Esophagus squamous epithelium (tissue), 5 donors: Measurements from ENCODE around the gene STX10. TPM values are rescaled to one million over a fixed set of nuclear protein-coding genes. Genes with fewer than 3 reads are reported as not detected.
A peak's percentile ranks its signal among the peaks of the same experiment; 100 is the strongest.

Experiments used
- DNase-seq: peaks from one replicate; lab custom pipeline; 2025; lab: John Stamatoyannopoulos, UW
- H3K27ac ChIP-seq, 4 donors: fragments of 200-600 bp; sonication (generic); one replicate each; pipeline ENCODE4 v1.5.1; 2016 to 2019; ENCODE audit warnings: mild to moderate bottlenecking in 1 of 4
- H3K27me3 ChIP-seq, 4 donors: fragments of 200-600 bp; sonication (generic); 1 replicate in 3 of 4; 2 replicates in 1 of 4; pipeline versions ENCODE4 v1.5.1 to v1.6.0; 2017 to 2021; ENCODE audit warnings: antibody characterized with exemption in 1 of 4
- H3K36me3 ChIP-seq, 3 donors: fragments of 200-600 bp; sonication (generic); one replicate each; pipeline ENCODE4 v1.5.1; 2016 to 2019
- H3K4me1 ChIP-seq, 3 donors: fragments of 200-600 bp; sonication (generic); one replicate each; pipeline ENCODE4 v1.5.1; 2017 to 2019
- H3K4me3 ChIP-seq, 4 donors: fragments of 200-600 bp; sonication (generic); 1 replicate in 3 of 4; 2 replicates in 1 of 4; pipeline ENCODE4 v1.5.1; 2016 to 2019; ENCODE audit warnings: mild to moderate bottlenecking in 2 of 4, moderate library complexity in 1 of 4
- H3K9me3 ChIP-seq, 3 donors: fragments of 200-600 bp; sonication (generic); one replicate each; pipeline ENCODE4 v1.5.1; 2016 to 2019
- CTCF ChIP-seq, 6 experiments: fragments of 450-650 bp in 4 of 6; fragments of 200-600 bp in 2 of 6; sonication (generic) in 2 of 6; IDR thresholded peaks; one replicate each; pipeline ENCODE4 v1.5.1; 2016 to 2019; ENCODE audit warnings: antibody characterized with exemption in 6 of 6, mild to moderate bottlenecking in 4 of 6, moderate library complexity in 4 of 6
- POLR2A ChIP-seq, 4 donors: fragments of 450-650 bp; IDR thresholded peaks; one replicate each; pipeline ENCODE4 v1.6.1; 2017; ENCODE audit warnings: antibody characterized with exemption in 4 of 4, mild to moderate bottlenecking in 4 of 4, moderate library complexity in 3 of 4
- WGBS, 2 donors: methylation state at CpG; one replicate each; pipeline ENCODE4 v1.1.5; 2018; 5-methylcytosine and 5-hydroxymethylcytosine counted together
- intact Hi-C: fragments of 100-400 bp; cut with DNase I; formaldehyde crosslinking; loops from one replicate; pipeline ENCODE4 v1.15.0; 2022
- total RNA-seq, 4 donors: library from RNA; depleted of rRNA; stranded (reverse); fragments of >200 nt; gene quantifications; one replicate each; pipeline ENCODE4 v1.1.0, GENCODE V29; 2016
- donor health status: DM: yes; HTN: yes; CAD: no.

Gene STX10
- total RNA-seq, 4 donors from 2014 or later: 50.3 to 80.4 (median 69.3) TPM

- no peak overlapping the region for H3K27ac ChIP-seq
Observed at GRCh38 chr19:13135068-13136062, 14.8 kb downstream of the STX10 start.

GRCh38 chr19:13134626-13135025 lies 15.5 kb downstream of the STX10 start:
- Histone ChIP-seq H3K9me3 (no peaks in the 10 kb centered on the region), H3K36me3 (peaks cover 32 to 62% (median 35%) of the 10 kb centered on the region in 3 donors), H3K4me1 (peaks cover 0 to 14% (median 0%) of the 10 kb centered on the region in 3 donors), H3K27me3 (no peaks in the 10 kb centered on the region), H3K4me3 (no peak overlapping the region), H3K27ac (no peak overlapping the region)
- intact Hi-C loops: no loop called here
- TF ChIP-seq CTCF (IDR thresholded peaks at IDR 0.05): no peak
- no peak for TF ChIP-seq POLR2A (IDR thresholded peaks at IDR 0.05)
- DNase-seq: no peak
- WGBS, 2 donors: 80 to 100% methylated on average over 3 of the region's 3 CpGs

More at GRCh38 chr19:13135068-13136062, 14.8 kb downstream of the STX10 start:
- H3K4me1 ChIP-seq: peaks cover 0 to 18% (median 0%) of the 10 kb centered on the region in 3 donors
- no peak overlapping the region for H3K4me3 ChIP-seq
- no peak for DNase-seq
- H3K27me3 ChIP-seq: no peaks in the 10 kb centered on the region
- H3K9me3 ChIP-seq: no peaks in the 10 kb centered on the region
- intact Hi-C loops: no loop called here
- TF ChIP-seq CTCF (IDR thresholded peaks at IDR 0.05) (no peak), POLR2A (IDR thresholded peaks at IDR 0.05) (no peak)
- 91 to 100% methylated on average over 3 to 4 of the region's 60 CpGs for WGBS, 2 donors
- peaks cover 32 to 70% (median 35%) of the 10 kb centered on the region in 3 donors for H3K36me3 ChIP-seq

GRCh38 chr19:13133241-13133870 lies 16.8 kb downstream of the STX10 start:
- H3K27ac ChIP-seq: peak overlapping the region in 1 of 4 donors; percentile 33
- H3K9me3 ChIP-seq: no peaks in the 10 kb centered on the region
- H3K27me3 ChIP-seq: no peaks in the 10 kb centered on the region
- intact Hi-C loops: no loop called here
- peaks cover 0 to 13% (median 0%) of the 10 kb centered on the region in 3 donors for H3K4me1 ChIP-seq
- WGBS, 2 donors: 54 to 79% methylated on average over 12 of the region's 12 CpGs
- H3K36me3 ChIP-seq: peaks cover 30 to 50% (median 30%) of the 10 kb centered on the region in 3 donors
- no peak overlapping the region for H3K4me3 ChIP-seq
- DNase-seq: no peak
- no peak for TF ChIP-seq POLR2A (IDR thresholded peaks at IDR 0.05)
- TF ChIP-seq CTCF (IDR thresholded peaks at IDR 0.05): no peak

GRCh38 chr19:13132471-13133180 lies 17.5 kb downstream of the STX10 start:
- H3K4me1 ChIP-seq: peaks cover 0 to 13% (median 0%) of the 10 kb centered on the region in 3 donors
- no peaks in the 10 kb centered on the region for H3K9me3 ChIP-seq
- peaks cover 23 to 42% (median 24%) of the 10 kb centered on the region in 3 donors for H3K36me3 ChIP-seq
- 83 to 88% methylated on average over 8 of the region's 8 CpGs for WGBS, 2 donors
- H3K27ac ChIP-seq: peak overlapping the region in 1 of 4 donors; percentile 33
- TF ChIP-seq CTCF (IDR thresholded peaks at IDR 0.05) (no peak), POLR2A (IDR thresholded peaks at IDR 0.05) (no peak)
- no peak overlapping the region for H3K4me3 ChIP-seq
- DNase-seq: no peak
- intact Hi-C loops: no loop called here
- no peaks in the 10 kb centered on the region for H3K27me3 ChIP-seq
